ENCODE data around the gene RNF214.
"Not testable (repeated sequence)": the region's sequence is repeated elsewhere in the genome, so short reads cannot be mapped to it uniquely, and the experiment has no call there.

RNF214 gene

DNA sequence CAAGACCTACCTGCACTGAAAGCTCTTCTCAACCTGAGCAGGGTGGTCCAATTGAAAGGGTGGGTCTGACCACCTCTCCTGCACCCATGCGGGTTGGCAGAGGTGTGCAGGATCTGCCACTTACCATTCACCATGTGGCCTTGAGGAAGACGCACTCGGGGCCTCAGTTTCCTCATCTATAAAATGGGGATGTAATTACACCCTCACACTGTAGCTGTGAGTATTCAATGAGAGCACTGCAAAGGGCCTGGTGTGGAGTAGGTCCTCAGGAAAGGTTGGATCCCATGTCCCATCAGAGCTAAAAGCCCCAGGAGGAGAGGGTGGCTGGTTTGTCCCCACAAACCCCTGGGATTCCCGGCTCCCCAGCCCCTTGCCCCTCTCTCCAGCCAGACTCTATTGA lies 33.9 kb upstream of the RNF214 start:
- DNase-seq: no peak

GRCh38 chr11:117199053-117199915 lies 33.2 kb upstream of the RNF214 start, which contains the start of gene TAGLN:
TAGLN (plus strand) TSS chr11:117199370; CDS start chr11:117203014, 3,644 bp downstream.
- DNase-seq: no peak

DNA sequence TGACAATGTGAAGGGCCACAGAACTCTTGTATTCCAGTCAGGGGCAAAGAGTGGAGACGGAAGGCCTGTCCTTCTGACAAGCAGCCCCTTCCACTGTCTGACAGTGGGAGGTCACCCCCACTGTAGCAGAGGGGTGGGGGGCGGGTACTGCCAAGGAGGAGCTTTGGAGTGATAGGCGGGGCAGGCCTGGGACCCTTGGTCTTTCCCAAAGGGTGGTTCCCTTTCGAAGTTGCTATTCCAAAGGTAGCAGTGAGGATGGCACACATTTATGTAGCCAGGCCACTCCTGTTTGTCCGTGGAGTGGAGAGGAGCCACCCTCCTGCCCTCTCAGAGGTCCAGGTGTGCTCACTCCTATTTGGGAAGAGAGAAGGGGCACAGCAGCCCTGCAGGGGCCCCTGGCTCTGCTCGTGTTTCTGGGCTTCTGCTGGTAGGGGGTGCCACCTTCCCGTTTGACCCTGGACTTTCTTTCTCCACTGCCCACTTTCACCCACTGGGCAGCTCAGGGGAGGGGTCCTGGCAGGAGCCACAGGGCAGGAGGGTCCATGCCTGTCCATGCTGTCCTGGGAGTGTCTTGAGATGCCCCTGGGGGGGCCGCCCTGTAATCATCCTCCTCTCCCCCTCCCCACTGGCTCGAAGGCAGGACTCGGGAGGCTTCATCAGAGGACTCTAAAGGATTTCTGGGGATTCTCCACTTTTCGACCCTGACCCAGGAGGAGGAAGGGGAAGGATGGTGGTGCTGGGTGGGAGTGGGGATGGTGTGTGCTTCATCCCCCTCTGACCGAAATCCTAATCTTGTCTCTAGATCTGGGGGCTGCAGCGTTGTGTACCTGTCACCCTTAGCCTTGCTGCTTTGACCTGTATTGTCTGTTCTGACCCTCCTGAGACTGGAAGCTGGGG lies 32.3 kb upstream of the RNF214 start:
- no peak for DNase-seq

DNA sequence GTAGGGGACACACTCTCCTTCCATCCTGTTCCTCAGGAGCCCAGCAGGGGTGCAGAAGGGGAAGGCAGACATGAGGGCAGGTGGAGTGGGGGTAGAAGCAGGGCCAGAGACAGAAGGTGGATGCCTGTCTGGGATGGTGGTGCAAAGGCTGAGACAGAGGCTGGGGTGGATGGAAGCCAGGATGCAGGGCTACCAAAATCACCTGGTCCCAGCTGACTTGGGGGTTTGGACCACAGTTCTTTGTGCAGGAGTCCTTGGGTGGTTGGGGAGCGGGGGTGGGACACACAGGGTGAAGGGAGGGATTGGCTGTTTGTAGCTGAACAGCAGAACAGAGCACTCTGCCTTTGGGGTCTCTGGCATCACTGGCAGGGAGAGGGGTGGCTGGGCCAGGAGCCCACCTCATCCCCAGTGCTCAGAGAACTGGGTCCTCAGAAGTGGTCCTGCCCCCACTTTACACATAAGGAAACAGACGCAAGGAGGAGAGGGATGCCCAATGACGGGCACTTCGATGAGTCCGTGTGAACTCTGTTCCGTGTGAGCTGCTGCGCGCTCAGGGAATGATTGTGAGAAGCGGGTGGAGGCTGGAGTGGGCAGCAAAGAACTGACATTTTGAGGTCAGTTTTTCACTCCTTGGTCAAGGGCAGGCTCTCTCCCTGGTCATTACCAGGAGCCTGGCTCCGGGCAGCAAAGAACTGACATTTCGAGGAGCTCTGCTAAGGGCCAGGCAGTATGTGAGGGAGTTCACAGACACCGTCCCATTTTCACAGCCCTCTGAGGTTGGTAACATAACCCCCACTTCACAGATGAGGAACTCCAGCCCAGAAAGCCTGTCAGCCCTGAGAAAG lies 31.4 kb upstream of the RNF214 start:
- DNase-seq: no peak

- no peak for DNase-seq
Measured at GRCh38 chr11:117201658-117202305, 30.7 kb upstream of the RNF214 start.

DNA sequence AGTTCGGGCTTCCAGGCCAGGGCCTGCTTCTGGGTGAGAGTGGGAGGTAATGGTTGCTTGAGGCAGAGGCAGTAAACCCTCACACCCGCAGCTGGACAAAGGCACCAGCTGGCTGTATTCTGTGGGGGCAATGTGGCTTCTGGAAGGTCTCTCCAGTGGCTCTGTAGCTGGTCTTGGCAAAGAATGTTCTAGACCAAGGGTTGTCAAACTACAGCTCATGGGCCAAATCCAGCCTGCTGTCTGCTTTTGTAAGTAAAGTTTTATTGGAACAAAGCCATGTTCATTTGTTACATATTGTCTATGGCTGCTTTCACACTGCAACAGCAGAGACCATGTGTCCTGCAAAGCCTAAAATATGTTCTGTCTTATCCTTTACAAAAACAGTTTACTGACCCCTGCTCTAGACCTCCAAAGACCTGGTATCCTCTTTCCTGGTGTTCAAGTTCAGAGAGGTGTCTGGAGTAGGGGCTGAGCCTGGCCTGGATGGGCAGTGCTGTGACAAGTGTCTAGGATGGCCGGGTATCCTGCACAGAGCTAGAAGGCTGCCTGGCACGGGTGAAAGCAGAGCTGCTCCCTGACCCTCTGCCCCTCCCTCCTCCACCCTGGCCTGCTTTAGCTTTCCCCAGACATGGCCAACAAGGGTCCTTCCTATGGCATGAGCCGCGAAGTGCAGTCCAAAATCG lies 29.9 kb upstream of the RNF214 start:
- DNase-seq: no peak

- no peak for DNase-seq
Measured at GRCh38 chr11:117203069-117203407, 29.4 kb upstream of the RNF214 start.

DNA sequence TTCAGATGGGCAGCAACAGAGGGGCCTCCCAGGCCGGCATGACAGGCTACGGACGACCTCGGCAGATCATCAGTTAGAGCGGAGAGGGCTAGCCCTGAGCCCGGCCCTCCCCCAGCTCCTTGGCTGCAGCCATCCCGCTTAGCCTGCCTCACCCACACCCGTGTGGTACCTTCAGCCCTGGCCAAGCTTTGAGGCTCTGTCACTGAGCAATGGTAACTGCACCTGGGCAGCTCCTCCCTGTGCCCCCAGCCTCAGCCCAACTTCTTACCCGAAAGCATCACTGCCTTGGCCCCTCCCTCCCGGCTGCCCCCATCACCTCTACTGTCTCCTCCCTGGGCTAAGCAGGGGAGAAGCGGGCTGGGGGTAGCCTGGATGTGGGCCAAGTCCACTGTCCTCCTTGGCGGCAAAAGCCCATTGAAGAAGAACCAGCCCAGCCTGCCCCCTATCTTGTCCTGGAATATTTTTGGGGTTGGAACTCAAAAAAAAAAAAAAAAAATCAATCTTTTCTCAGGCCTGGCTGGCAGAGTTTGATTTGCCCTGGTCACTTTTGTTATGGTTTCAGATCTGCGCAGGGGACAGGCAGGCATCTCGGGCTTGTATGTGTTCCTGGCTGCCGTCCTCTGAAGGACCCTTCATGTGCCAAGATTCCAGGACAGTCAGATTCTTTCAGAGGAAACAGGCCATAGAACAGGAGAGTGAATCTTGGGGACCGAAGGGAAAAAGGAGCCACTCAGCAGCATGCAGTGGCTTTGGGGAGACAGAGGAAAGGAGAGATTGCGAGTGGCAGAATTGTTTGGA lies 28.0 kb upstream of the RNF214 start:
- no peak for DNase-seq

DNA sequence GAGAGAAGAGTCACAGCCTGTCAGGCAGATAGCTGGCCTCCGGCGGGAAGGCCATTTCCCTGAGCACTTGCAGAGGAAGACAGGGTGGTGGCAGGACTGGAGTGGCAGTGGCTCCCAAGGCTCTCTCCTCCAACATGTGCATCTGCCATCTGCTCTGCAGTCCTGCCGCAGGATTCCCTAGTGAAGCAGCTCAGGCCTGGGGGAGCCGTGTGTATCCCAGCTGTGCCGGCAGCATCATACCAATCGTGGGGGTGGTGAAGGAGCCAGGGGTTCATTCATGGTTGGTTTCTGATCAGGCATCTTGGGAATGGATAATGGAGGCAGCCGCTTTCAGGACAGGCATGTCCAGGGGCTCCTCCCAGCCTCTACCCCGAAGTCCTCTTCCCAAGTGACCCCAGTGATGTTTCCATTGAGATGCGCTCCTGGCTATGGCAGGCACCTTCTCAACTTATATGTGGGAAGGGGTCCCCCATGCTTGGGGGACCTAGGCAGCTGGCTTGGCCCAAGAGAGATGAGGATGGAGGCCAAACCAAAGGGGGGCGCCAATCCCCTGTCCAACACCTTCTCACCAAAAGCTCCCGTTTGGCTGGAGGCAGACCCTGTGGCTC lies 27.2 kb upstream of the RNF214 start:
- no peak for DNase-seq

DNA sequence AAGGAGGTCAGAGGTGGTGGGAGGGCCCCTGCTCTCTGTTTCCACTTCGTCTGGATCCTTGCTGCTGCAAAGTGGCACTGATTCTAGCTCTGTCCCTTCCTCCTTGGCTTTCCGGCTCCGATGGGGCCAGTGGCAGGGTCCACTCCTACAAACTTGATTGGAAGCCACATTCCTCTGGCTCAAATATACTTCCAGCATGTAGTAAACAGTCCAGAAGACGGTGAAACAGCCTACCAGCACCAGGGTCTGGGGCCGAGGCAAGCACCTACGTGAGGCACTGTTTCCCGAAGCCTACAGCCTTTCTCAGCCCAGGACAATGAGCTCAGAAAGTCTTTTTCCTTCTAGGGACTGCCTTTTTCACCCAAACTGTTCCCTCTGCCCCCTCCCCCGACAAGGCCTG lies 26.4 kb upstream of the RNF214 start:
- not testable (repeated sequence) for DNase-seq

GRCh38 chr11:117206859-117207258 lies 25.6 kb upstream of the RNF214 start:
- DNase-seq: not testable (repeated sequence)

DNA sequence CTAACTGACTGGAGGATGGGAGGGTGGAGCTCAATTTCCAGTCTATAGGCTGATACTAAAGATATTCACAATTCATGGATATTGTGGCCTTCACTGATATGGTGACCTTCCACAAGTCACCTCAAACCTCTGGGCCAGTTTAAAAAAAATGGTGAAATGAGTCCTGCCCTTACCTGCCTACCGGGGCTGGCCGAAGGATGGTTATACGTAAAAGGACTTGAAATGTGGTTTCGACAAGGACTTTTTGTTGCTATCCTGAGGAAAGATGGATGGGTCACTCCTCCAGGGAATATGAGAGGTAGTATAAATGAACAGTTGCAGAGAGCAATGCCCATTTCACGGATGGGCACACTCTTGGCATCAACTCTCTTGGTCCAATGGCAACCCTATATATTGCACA lies 25.0 kb upstream of the RNF214 start:
- not testable (repeated sequence) for DNase-seq

GRCh38 chr11:117208710-117209109 lies 23.8 kb upstream of the RNF214 start:
- DNase-seq: not testable (repeated sequence)

GRCh38 chr11:117209351-117210125 lies 22.9 kb upstream of the RNF214 start:
- DNase-seq: not testable (repeated sequence)

- DNase-seq: no peak
Measured at GRCh38 chr11:117210620-117211019, 21.9 kb upstream of the RNF214 start.

- no peak for DNase-seq
Measured at GRCh38 chr11:117212697-117213355, 19.6 kb upstream of the RNF214 start.

DNA sequence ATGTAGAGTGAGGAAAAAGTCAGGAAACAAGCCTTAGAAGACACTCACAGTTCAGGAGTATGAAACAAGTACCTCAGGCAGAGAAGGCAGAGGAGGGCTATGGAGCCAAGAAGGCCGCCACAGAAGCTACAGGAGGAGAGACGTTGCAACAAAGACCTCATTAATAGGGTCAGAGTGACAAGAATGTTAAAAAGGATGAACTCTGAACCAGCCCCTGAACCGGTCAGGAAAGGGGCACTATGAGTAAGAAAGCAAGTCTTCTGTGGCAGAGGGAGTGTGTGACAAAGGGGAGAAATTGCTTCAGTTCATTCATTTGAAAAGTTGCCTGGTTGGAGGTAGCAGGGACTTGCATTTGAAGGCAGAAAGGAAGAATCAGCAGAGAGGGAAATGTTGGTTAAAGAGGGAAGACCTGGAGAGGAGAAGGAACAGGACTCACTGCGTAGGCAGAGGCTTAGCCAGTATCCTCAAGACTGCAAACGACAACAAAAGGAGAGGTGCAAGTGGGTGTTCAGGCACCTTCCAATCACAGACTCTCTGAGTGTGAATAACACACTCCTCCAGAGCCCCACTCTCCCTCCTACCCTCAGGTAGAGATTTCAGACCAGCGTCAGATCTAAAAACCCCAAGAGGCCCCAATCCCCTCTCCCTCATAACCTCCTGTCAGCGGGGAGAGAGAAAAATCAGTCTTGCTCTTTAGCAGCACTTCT lies 17.9 kb upstream of the RNF214 start:
- DNase-seq: no peak
